AG10803 (cell line): ENCODE measurements around the gene PRKN.

Experiments
- DNase-seq: peaks from one replicate; pipeline ENCODE4 v3.0.0; 2010; ENCODE audit warnings: low read depth
- H3K4me3 ChIP-seq: 2 replicates; pipeline ENCODE4 v1.5.1; 2011; ENCODE audit warnings: mild to moderate bottlenecking, low read length, control low read depth
- CTCF ChIP-seq: conservative IDR thresholded peaks from 2 replicates; pipeline ENCODE4 v1.5.1; 2011; ENCODE audit warnings: mild to moderate bottlenecking, low read length, control low read depth, inconsistent platforms

Gene PRKN

GRCh38 chr6:162294029-162294428, 433.5 kb downstream of the PRKN start:
- no peak for TF ChIP-seq CTCF
- no peak overlapping the region for H3K4me3 ChIP-seq
- DNase-seq, result no peak

- DNase-seq, result no peak
- no peak for TF ChIP-seq CTCF
Observed at GRCh38 chr6:162292915-162293314, 434.7 kb downstream of the PRKN start.

GRCh38 chr6:162290846-162291465, 436.6 kb downstream of the PRKN start:
- H3K4me3 ChIP-seq, result no peak overlapping the region
- DNase-seq, result no peak
- no peak for TF ChIP-seq CTCF

More at GRCh38 chr6:162292915-162293314, 434.7 kb downstream of the PRKN start:
- H3K4me3 ChIP-seq, result no peak overlapping the region

- TF ChIP-seq CTCF, result no peak
- H3K4me3 ChIP-seq, result no peak overlapping the region
- no peak for DNase-seq
Observed at GRCh38 chr6:162289972-162290371, 437.6 kb downstream of the PRKN start.

- no peak for TF ChIP-seq CTCF
- no peak for DNase-seq
- no peak overlapping the region for H3K4me3 ChIP-seq
Observed at GRCh38 chr6:162273986-162274385, 453.6 kb downstream of the PRKN start.

GRCh38 chr6:162271922-162272321, 455.6 kb downstream of the PRKN start:
- no peak overlapping the region for H3K4me3 ChIP-seq
- no peak for DNase-seq
- TF ChIP-seq CTCF, result no peak

- H3K4me3 ChIP-seq, result no peak overlapping the region
- no peak for TF ChIP-seq CTCF
- DNase-seq, result no peak
Observed at GRCh38 chr6:162270966-162271365, 456.6 kb downstream of the PRKN start.
